ENCODE results near the gene PTPRE.

PTPRE gene

GRCh38 chr10:128018236-128018635 lies 111.3 kb downstream of the PTPRE start:
- no peak for DNase-seq (ENCODE audit: low read depth)
- TF ChIP-seq CTCF (IDR thresholded peaks at IDR 0.05; ENCODE audit: low read depth, low read length, missing control alignments) = no peak
- H3K4me3 ChIP-seq (ENCODE audit: low read depth, low read length) = no peak overlapping the region

- no peak for DNase-seq (ENCODE audit: low read depth)
- no peak for TF ChIP-seq CTCF (IDR thresholded peaks at IDR 0.05; ENCODE audit: low read depth, low read length, missing control alignments)
- H3K4me3 ChIP-seq (ENCODE audit: low read depth, low read length) = no peak overlapping the region
Measured at GRCh38 chr10:128018691-128019090, 111.8 kb downstream of the PTPRE start.

- DNase-seq (ENCODE audit: low read depth) = no peak
- H3K4me3 ChIP-seq (ENCODE audit: low read depth, low read length) = no peak overlapping the region
- TF ChIP-seq CTCF (IDR thresholded peaks at IDR 0.05; ENCODE audit: low read depth, low read length, missing control alignments) = no peak
Measured at GRCh38 chr10:128022261-128023196, 115.6 kb downstream of the PTPRE start.

- TF ChIP-seq CTCF (IDR thresholded peaks at IDR 0.05; ENCODE audit: low read depth, low read length, missing control alignments) = no peak
- no peak overlapping the region for H3K4me3 ChIP-seq (ENCODE audit: low read depth, low read length)
- no peak for DNase-seq (ENCODE audit: low read depth)
Measured at GRCh38 chr10:128024426-128024825, 117.5 kb downstream of the PTPRE start.

GRCh38 chr10:128025437-128025836 lies 118.5 kb downstream of the PTPRE start:
- no peak for TF ChIP-seq CTCF (IDR thresholded peaks at IDR 0.05; ENCODE audit: low read depth, low read length, missing control alignments)
- no peak overlapping the region for H3K4me3 ChIP-seq (ENCODE audit: low read depth, low read length)
- DNase-seq (ENCODE audit: low read depth) = no peak

GRCh38 chr10:128025951-128026350 lies 119.0 kb downstream of the PTPRE start:
- no peak overlapping the region for H3K4me3 ChIP-seq (ENCODE audit: low read depth, low read length)
- TF ChIP-seq CTCF (IDR thresholded peaks at IDR 0.05; ENCODE audit: low read depth, low read length, missing control alignments) = no peak
- no peak for DNase-seq (ENCODE audit: low read depth)

Data from GM12864 (cell line).